Breast epithelium (tissue), 3 donors: ENCODE results near the gene CTSE.

ENCODE experiments used
- CTCF ChIP-seq, 3 donors: fragments of 450-650 bp; IDR thresholded peaks; one replicate each; pipeline ENCODE4 v1.5.1; 2016 to 2017; ENCODE audit warnings: antibody characterized with exemption in 3 of 3, mild to moderate bottlenecking in 3 of 3, moderate library complexity in 3 of 3
- POLR2A ChIP-seq: fragments of 450-650 bp; IDR thresholded peaks from one replicate; pipeline ENCODE4 v1.6.1; 2016; ENCODE audit warnings: antibody characterized with exemption, mild to moderate bottlenecking, moderate library complexity
- POLR2AphosphoS5 ChIP-seq, 3 donors: sonication (generic); formaldehyde crosslinking; IDR thresholded peaks; one replicate each; pipeline ENCODE4 v1.6.1; 2017; ENCODE audit warnings: antibody characterized with exemption in 3 of 3

- no peak for TF ChIP-seq POLR2AphosphoS5 (IDR thresholded peaks at IDR 0.05)
- no peak for TF ChIP-seq CTCF (IDR thresholded peaks at IDR 0.05)
- no peak for TF ChIP-seq POLR2A
Measured at GRCh38 chr1:206005778-206006180, 17.9 kb downstream of the CTSE start.
